Measurements from ENCODE around the gene ASB1. TPM values are rescaled to one million over a fixed set of nuclear protein-coding genes. Genes with fewer than 3 reads are reported as not detected.

ASB1 gene
- total and polyA plus RNA-seq, 2 of the 13 experiments (the other 11 are each of a cell fraction or from before 2014, with no cell fraction given), result 48.6 to 49.2 TPM

DNA sequence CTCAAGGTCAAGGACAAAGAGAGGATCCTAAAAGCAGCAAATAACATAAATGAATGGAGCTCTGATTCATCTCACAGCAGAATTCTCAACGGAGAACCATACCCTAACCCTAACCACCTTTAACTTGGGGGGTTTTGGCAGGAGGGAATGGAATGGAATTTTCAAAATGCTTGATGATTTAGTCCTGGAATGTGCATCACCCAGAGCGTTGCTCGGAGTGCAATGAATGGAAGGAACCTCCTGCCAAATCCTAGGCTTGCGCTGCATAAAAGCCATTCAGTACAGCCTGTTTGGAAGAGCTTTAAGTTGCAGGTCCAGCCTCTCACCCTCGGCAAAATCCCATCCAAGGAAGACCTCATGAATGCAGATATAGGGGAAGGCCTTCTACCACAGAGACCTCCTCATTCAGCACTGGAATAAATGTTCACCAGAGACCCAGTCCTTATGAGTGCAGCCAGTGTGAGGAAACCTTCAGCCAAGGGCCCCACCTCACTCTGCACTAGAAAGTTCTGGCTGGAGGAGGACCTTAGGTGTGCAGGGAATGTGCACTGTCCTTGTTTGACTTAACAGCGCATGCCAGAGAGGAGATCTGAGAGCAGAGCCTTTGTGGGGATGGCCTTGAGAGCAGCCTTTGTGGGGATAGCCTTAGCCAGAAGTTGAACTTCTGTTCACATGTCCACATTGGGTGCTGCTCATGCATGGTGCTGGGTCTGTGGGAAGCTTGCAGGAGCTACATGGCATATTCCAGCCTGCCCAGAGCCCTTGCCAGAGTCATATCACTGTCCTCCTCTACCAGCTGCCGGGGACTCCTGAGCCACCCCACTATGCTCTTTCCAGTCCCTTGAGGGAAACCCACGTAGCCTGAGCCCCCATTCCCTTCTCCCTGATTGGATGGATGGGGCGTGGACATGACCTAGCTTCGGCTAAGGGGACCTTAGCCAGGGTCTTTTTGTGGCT lies 30.5 kb downstream of the ASB1 start:
- FAIRE-seq, result peak; percentile 92
- no peaks in the 10 kb centered on the region for H3K27me3 ChIP-seq (ENCODE audit: control insufficient read depth in 1 of 2, insufficient read depth in 2 of 2, low read length in 2 of 2)
- POLR2A ChIA-PET, result interaction anchor here (0.8 to 1.2 kb wide), 2 partner anchors 8 to 15 kb away, joined by 3 to 5 read pairs; no protein-coding TSS in a partner anchor
- 72% methylated on average over 9 of the region's 10 CpGs for WGBS (ENCODE audit: low lambda C conversion rate)
- H3K36me3 ChIP-seq (replicated peaks in 1 of 2; ENCODE audit: control insufficient read depth in 1 of 2, insufficient read depth in 2 of 2, low read length in 2 of 2), result peaks cover 0 to 2% of the 10 kb centered on the region in 2 experiments; a peak in 2 of 5 replicates
- intact Hi-C loops (cut with micrococcal nuclease; ENCODE audit: unreplicated experiment), result no loop called here
- H3K27ac ChIP-seq (ENCODE audit: extremely low read length, insufficient read depth, low read length), result peak overlapping the region; percentile 67
- DNase-seq (ENCODE audit: low spot score), result peak; percentile 91
- peak; percentile 94 for ATAC-seq
- H3K9ac ChIP-seq (ENCODE audit: insufficient read depth, low read depth, low read length), result peak overlapping the region; percentile 12; the same call in 1 of the 2 replicates
- no peak overlapping the region for H2AFZ ChIP-seq (ENCODE audit: low read length)
- H3K4me3 ChIP-seq (replicated peaks in 1 of 3; ENCODE audit: insufficient read depth in 1 of 3, low read depth in 2 of 3, low read length in 3 of 3), result no peak overlapping the region
- H3K4me1 ChIP-seq (ENCODE audit: insufficient read depth, low read length), result peaks cover 36% of the 10 kb centered on the region
- no peaks in the 10 kb centered on the region for H3K79me2 ChIP-seq (ENCODE audit: insufficient read depth, low read length)
- in situ Hi-C loops (cut with HindIII; ENCODE audit: extremely low pct_ligation_motif_present, low pct_unique_long_range_greater_than_20kb), result loop anchor here (5.0 kb wide), 1 partner anchor 90 kb away; no protein-coding TSS in a partner anchor
- CTCF ChIA-PET (ENCODE audit: low intra/inter-chr PET ratio, low total read pairs), result interaction anchor here (1.0 kb wide), 1 partner anchor 89 kb away, joined by 3 read pairs; no protein-coding TSS in a partner anchor
- peaks cover 4% of the 10 kb centered on the region; the same call in 1 of the 2 replicates for H3K9me3 ChIP-seq (ENCODE audit: low read length)
- peak overlapping the region; percentile 41 for H3K4me2 ChIP-seq (ENCODE audit: low read depth, low read length)
- BruUV-seq (replicated peaks), result no TSS peak
- H4K20me1 ChIP-seq (ENCODE audit: insufficient read depth, low read length), result no peaks in the 10 kb centered on the region
- TF ChIP-seq ATAD3A (CRISPR knock-in tag; IDR thresholded peaks at IDR 0.05) (no peak), MED8 (CRISPR knock-in tag; IDR thresholded peaks at IDR 0.05; ENCODE audit: insufficient replicate concordance) (no peak), SPEN (CRISPR knock-in tag; IDR thresholded peaks at IDR 0.05; ENCODE audit: low read depth) (peak; percentile 30; the same call in 1 of the 2 replicates), ZBTB1 (CRISPR knock-in tag; IDR thresholded peaks at IDR 0.05; ENCODE audit: borderline replicate concordance) (no peak), ZNF777 (CRISPR knock-in tag; IDR thresholded peaks at IDR 0.05) (no peak), ZBTB8A (CRISPR knock-in tag; IDR thresholded peaks at IDR 0.05; ENCODE audit: borderline replicate concordance, low read depth) (no peak), TEAD3 (CRISPR knock-in tag; optimal IDR thresholded peaks at IDR 0.05; ENCODE audit: borderline replicate concordance) (peak; percentile 96), EZH2 (conservative IDR thresholded peaks at IDR 0.05; ENCODE audit: low read depth, low read length) (no peak), ZNF781 (CRISPR knock-in tag; IDR thresholded peaks at IDR 0.05; ENCODE audit: borderline replicate concordance, not compliant biosample characterization) (peak; percentile 44), ZNF670 (CRISPR knock-in tag; IDR thresholded peaks at IDR 0.05; ENCODE audit: borderline replicate concordance) (no peak), KAT7 (CRISPR knock-in tag; IDR thresholded peaks at IDR 0.05; ENCODE audit: borderline replicate concordance) (no peak)
- TF ChIP-seq, protein P1, sequence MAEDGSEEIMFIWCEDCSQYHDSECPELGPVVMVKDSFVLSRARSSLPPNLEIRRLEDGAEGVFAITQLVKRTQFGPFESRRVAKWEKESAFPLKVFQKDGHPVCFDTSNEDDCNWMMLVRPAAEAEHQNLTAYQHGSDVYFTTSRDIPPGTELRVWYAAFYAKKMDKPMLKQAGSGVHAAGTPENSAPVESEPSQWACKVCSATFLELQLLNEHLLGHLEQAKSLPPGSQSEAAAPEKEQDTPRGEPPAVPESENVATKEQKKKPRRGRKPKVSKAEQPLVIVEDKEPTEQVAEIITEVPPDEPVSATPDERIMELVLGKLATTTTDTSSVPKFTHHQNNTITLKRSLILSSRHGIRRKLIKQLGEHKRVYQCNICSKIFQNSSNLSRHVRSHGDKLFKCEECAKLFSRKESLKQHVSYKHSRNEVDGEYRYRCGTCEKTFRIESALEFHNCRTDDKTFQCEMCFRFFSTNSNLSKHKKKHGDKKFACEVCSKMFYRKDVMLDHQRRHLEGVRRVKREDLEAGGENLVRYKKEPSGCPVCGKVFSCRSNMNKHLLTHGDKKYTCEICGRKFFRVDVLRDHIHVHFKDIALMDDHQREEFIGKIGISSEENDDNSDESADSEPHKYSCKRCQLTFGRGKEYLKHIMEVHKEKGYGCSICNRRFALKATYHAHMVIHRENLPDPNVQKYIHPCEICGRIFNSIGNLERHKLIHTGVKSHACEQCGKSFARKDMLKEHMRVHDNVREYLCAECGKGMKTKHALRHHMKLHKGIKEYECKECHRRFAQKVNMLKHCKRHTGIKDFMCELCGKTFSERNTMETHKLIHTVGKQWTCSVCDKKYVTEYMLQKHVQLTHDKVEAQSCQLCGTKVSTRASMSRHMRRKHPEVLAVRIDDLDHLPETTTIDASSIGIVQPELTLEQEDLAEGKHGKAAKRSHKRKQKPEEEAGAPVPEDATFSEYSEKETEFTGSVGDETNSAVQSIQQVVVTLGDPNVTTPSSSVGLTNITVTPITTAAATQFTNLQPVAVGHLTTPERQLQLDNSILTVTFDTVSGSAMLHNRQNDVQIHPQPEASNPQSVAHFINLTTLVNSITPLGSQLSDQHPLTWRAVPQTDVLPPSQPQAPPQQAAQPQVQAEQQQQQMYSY (CRISPR knock-in tag; IDR thresholded peaks at IDR 0.05), result no peak
- TF ChIP-seq, protein P2, sequence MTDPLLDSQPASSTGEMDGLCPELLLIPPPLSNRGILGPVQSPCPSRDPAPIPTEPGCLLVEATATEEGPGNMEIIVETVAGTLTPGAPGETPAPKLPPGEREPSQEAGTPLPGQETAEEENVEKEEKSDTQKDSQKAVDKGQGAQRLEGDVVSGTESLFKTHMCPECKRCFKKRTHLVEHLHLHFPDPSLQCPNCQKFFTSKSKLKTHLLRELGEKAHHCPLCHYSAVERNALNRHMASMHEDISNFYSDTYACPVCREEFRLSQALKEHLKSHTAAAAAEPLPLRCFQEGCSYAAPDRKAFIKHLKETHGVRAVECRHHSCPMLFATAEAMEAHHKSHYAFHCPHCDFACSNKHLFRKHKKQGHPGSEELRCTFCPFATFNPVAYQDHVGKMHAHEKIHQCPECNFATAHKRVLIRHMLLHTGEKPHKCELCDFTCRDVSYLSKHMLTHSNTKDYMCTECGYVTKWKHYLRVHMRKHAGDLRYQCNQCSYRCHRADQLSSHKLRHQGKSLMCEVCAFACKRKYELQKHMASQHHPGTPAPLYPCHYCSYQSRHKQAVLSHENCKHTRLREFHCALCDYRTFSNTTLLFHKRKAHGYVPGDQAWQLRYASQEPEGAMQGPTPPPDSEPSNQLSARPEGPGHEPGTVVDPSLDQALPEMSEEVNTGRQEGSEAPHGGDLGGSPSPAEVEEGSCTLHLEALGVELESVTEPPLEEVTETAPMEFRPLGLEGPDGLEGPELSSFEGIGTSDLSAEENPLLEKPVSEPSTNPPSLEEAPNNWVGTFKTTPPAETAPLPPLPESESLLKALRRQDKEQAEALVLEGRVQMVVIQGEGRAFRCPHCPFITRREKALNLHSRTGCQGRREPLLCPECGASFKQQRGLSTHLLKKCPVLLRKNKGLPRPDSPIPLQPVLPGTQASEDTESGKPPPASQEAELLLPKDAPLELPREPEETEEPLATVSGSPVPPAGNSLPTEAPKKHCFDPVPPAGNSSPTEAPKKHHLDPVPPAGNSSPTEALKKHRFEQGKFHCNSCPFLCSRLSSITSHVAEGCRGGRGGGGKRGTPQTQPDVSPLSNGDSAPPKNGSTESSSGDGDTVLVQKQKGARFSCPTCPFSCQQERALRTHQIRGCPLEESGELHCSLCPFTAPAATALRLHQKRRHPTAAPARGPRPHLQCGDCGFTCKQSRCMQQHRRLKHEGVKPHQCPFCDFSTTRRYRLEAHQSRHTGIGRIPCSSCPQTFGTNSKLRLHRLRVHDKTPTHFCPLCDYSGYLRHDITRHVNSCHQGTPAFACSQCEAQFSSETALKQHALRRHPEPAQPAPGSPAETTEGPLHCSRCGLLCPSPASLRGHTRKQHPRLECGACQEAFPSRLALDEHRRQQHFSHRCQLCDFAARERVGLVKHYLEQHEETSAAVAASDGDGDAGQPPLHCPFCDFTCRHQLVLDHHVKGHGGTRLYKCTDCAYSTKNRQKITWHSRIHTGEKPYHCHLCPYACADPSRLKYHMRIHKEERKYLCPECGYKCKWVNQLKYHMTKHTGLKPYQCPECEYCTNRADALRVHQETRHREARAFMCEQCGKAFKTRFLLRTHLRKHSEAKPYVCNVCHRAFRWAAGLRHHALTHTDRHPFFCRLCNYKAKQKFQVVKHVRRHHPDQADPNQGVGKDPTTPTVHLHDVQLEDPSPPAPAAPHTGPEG (CRISPR knock-in tag; IDR thresholded peaks at IDR 0.05), result no peak

Measured in HepG2 (cell line).